GM12878 (cell line): ENCODE results near the gene TNRC6C. TPM values are rescaled to one million over a fixed set of nuclear protein-coding genes. Genes with fewer than 3 reads are reported as not detected.

ENCODE experiments used
- BHLHE40 ChIP-seq, 2 experiments: fragments of 450-650 bp in 1 of 2; IDR thresholded peaks; 2 replicates each; pipeline ENCODE4 v1.6.1; 2011 to 2017; ENCODE audit warnings: low read depth in 2 of 2, borderline replicate concordance in 1 of 2, improper control_type of control experiment in 1 of 2, low read length in 1 of 2, mild to moderate bottlenecking in 1 of 2
- CBX3 ChIP-seq: fragments of 200-600 bp; sonication (generic); IDR thresholded peaks from 2 replicates; pipeline ENCODE4 v1.6.1; 2016; ENCODE audit warnings: low read depth, borderline replicate concordance
- CREM ChIP-seq: IDR thresholded peaks from 2 replicates; pipeline ENCODE4 v1.6.1; 2014; ENCODE audit warnings: antibody characterized with exemption, low read depth
- CUX1 ChIP-seq: IDR thresholded peaks from 2 replicates; pipeline ENCODE4 v1.6.1; 2012; ENCODE audit warnings: improper control_type of control experiment, low read depth, low read length; ENCODE audit not compliant: insufficient replicate concordance
- FOXK2 ChIP-seq: fragments of 450-650 bp; IDR thresholded peaks from 2 replicates; pipeline ENCODE4 v1.6.1; 2017; ENCODE audit warnings: mild to moderate bottlenecking, moderate library complexity
- HDGF ChIP-seq: fragments of 450-650 bp; IDR thresholded peaks from 2 replicates; pipeline ENCODE4 v1.6.1; 2016; ENCODE audit warnings: antibody characterized with exemption
- KAT2A ChIP-seq: conservative IDR thresholded peaks from 2 replicates; pipeline ENCODE4 v1.6.1; 2011; ENCODE audit warnings: low read depth, low read length; ENCODE audit not compliant: control insufficient read depth
- KLF5 ChIP-seq: fragments of 450-650 bp; IDR thresholded peaks from 2 replicates; pipeline ENCODE4 v1.6.1; 2014; ENCODE audit warnings: mild to moderate bottlenecking; ENCODE audit not compliant: partially characterized antibody
- MAX ChIP-seq: IDR thresholded peaks from 2 replicates; pipeline ENCODE4 v1.6.1; 2012; ENCODE audit warnings: low read depth, low read length, improper control_type of control experiment
- NFYB ChIP-seq: IDR thresholded peaks from 2 replicates; pipeline ENCODE4 v1.6.1; 2011; ENCODE audit warnings: low read depth, mild to moderate bottlenecking, low read length, improper control_type of control experiment, moderate library complexity; ENCODE audit not compliant: insufficient read depth
- NKRF ChIP-seq: fragments of 450-650 bp; conservative IDR thresholded peaks from 2 replicates; pipeline ENCODE4 v1.6.1; 2017; ENCODE audit warnings: mild to moderate bottlenecking, moderate library complexity
- NR2C1 ChIP-seq: fragments of 450-650 bp; IDR thresholded peaks from 2 replicates; pipeline ENCODE4 v1.6.1; 2017; ENCODE audit warnings: antibody characterized with exemption, mild to moderate bottlenecking, moderate library complexity
- SMAD1 ChIP-seq: fragments of 450-650 bp; IDR thresholded peaks from 2 replicates; pipeline ENCODE4 v1.6.1; 2018; ENCODE audit warnings: mild to moderate bottlenecking, low read depth; ENCODE audit not compliant: partially characterized antibody
- SMC3 ChIP-seq: IDR thresholded peaks from 2 replicates; pipeline ENCODE4 v1.6.1; 2011; ENCODE audit warnings: low read length, improper control_type of control experiment, borderline replicate concordance
- TCF7 ChIP-seq: IDR thresholded peaks from 2 replicates; pipeline ENCODE4 v1.6.1; 2014; ENCODE audit warnings: antibody characterized with exemption, borderline replicate concordance
- USF1 ChIP-seq: IDR thresholded peaks from 2 replicates; pipeline ENCODE4 v1.6.1; 2011; ENCODE audit warnings: borderline replicate concordance, low read depth, mild to moderate bottlenecking, moderate library complexity, mixed read lengths, low read length; ENCODE audit not compliant: insufficient read depth; ENCODE audit errors: extremely low read length
- YY1 ChIP-seq: IDR thresholded peaks from 2 replicates; pipeline ENCODE4 v1.6.1; 2011; ENCODE audit warnings: low read depth, mild to moderate bottlenecking, low read length
- polyA plus RNA-seq, 11 experiments: library from polyadenylated mRNA; depleted of rRNA in 4 of 11; unstranded in 6 of 11; stranded (reverse) in 5 of 11; fragments of >200 nt; fragmentation: Nextera tagmentation in 4 of 11; fragmentation: Illumina TruSeq in 1 of 11; extraction: Ambion mirVana in 4 of 11; extraction: Trizol in 1 of 11; gene quantifications; 1 replicate in 1 of 11; 2 replicates in 10 of 11; pipeline versions ENCODE4 v1.2.1 to v1.2.3, GENCODE V29; 2011 to 2016; ENCODE audit warnings: inconsistent platforms in 2 of 11, missing spikeins in 2 of 11, low read depth in 1 of 11
- total RNA-seq, 4 experiments: library from RNA; depleted of rRNA in 3 of 4; stranded (reverse); fragments of >200 nt in 3 of 4; fragmentation: Illumina TruSeq in 1 of 4; extraction: Trizol in 1 of 4; gene quantifications; 2 replicates each; pipeline versions ENCODE4 v1.2.1 to v1.2.3, GENCODE V29; 2013 to 2021

Gene TNRC6C
- total and polyA plus RNA-seq, 10 of the 15 experiments (the other 5 are each of a cell fraction or from before 2014, with no cell fraction given) = 0.40 to 6.1 (median 0.96) TPM

GRCh38 chr17:78113804-78114785 lies 155.6 kb downstream of the TNRC6C start (continued):
- no peak for TF ChIP-seq KAT2A
- TF ChIP-seq HDGF = no peak
- no peak for TF ChIP-seq NFYB
- no peak for TF ChIP-seq SMAD1
- no peak for TF ChIP-seq TCF7
- TF ChIP-seq FOXK2 = no peak
- TF ChIP-seq MAX = no peak
- TF ChIP-seq NKRF = no peak
- no peak for TF ChIP-seq NR2C1
- 0 out of 4 replicates have a peak, but pooled peaks of 1 of the 2 experiments have one; percentile 3 for TF ChIP-seq BHLHE40 (IDR thresholded peaks at IDR 0.05; ENCODE audit: borderline replicate concordance in 1 of 2, low read depth in 2 of 2, low read length in 1 of 2)
- no peak for TF ChIP-seq CUX1
- no peak for TF ChIP-seq SMC3
- TF ChIP-seq CREM = 0 out of 2 replicates have a peak, but pooled peaks have one; percentile 25
- TF ChIP-seq KLF5 = no peak
- TF ChIP-seq CBX3 = no peak
- no peak for TF ChIP-seq USF1
- TF ChIP-seq YY1 = no peak
